K562 (cell line): ENCODE measurements around the gene IGSF21. TPM values are rescaled to one million over a fixed set of nuclear protein-coding genes. Genes with fewer than 3 reads are reported as not detected.

Source experiments
- ATAC-seq: fragments of 200-7000 bp; cut with Tn5 transposase; 3 replicates; pipeline ENCODE4 v1.9.1; 2020; ENCODE audit warnings: moderate library complexity
- BruUV-seq: library from RNA; stranded (reverse); fragments of 400-500 nt; replicated peaks from 2 replicates; lab custom pipeline; 2021; lab: Mats Ljungman, UMichigan
- CTCF ChIA-PET: fragments of 300-600 bp; formaldehyde crosslinking; extraction: SDS; loops from one replicate; lab custom pipeline; 2021; ENCODE audit warnings: low intra/inter-chr PET ratio; lab: Yijun Ruan, JAX
- POLR2A ChIA-PET: fragments of 300-600, 350-650 bp; sonication (Branson Sonifier 250); formaldehyde crosslinking; extraction: SDS; loops from one replicate; lab custom pipeline; 2021; ENCODE audit warnings: antibody characterized with exemption, inconsistent platforms; lab: Yijun Ruan, JAX
- DNase-seq, 4 experiments: peaks; one replicate each; pipeline versions ENCODE4 v3.0.0 to v3.0.0-alpha.2; 2011 to 2018; ENCODE audit warnings: low spot score in 3 of 4, mixed read lengths in 3 of 4; ENCODE audit errors: extremely low read depth in 1 of 4
- FAIRE-seq: peaks from 2 replicates; lab custom pipeline; 2011; peaks lifted over from hg19 to GRCh38; lab: Jason Lieb, UNC
- H2AFZ ChIP-seq: 2 replicates; pipeline ENCODE4 v1.6.0; 2011; ENCODE audit warnings: low read depth, low read length, control low read depth, inconsistent platforms
- H3K27ac ChIP-seq: fragments of 200-600 bp; 3 replicates; pipeline ENCODE4 v1.8.0; 2011; ENCODE audit warnings: low read depth, mild to moderate bottlenecking, control low read depth, inconsistent platforms, low read length, moderate library complexity, mixed read lengths; ENCODE audit errors: extremely low read depth
- H3K27me3 ChIP-seq, 2 experiments: fragments of 300-600 bp in 1 of 2; 2 replicates in 1 of 2; 3 replicates in 1 of 2; pipeline versions ENCODE4 v1.6.0 to v1.8.0; 2011; ENCODE audit warnings: inconsistent platforms in 2 of 2, low read length in 2 of 2, mild to moderate bottlenecking in 1 of 2, mixed read lengths in 1 of 2, moderate library complexity in 1 of 2; ENCODE audit not compliant: control insufficient read depth in 2 of 2, insufficient read depth in 2 of 2
- H3K36me3 ChIP-seq: fragments of 300-600 bp; 3 replicates; pipeline ENCODE4 v1.8.0; 2011; ENCODE audit warnings: mild to moderate bottlenecking, low read length, inconsistent platforms; ENCODE audit not compliant: control insufficient read depth, insufficient read depth
- H3K4me1 ChIP-seq, 2 experiments: fragments of 200-600 bp in 1 of 2; replicated peaks in 1 of 2; 2 replicates in 1 of 2; 3 replicates in 1 of 2; pipeline versions ENCODE4 v1.5.1 to v1.8.0; 2011; ENCODE audit warnings: inconsistent platforms in 2 of 2, low read length in 2 of 2, mild to moderate bottlenecking in 1 of 2, mixed read lengths in 1 of 2, moderate library complexity in 1 of 2; ENCODE audit not compliant: control insufficient read depth in 2 of 2, insufficient read depth in 2 of 2
- H3K4me2 ChIP-seq: 2 replicates; pipeline ENCODE4 v1.6.1; 2011; ENCODE audit warnings: low read length, control low read depth, inconsistent platforms, mixed read lengths; ENCODE audit not compliant: insufficient read depth
- H3K4me3 ChIP-seq: fragments of 200-600 bp; sonication (generic), shearing (Covaris generic); 2 replicates; pipeline ENCODE4 v1.5.1; 2016; ENCODE audit warnings: control low read depth, inconsistent platforms
- H3K79me2 ChIP-seq: fragments of 200-600 bp; 3 replicates; pipeline ENCODE4 v1.8.0; 2011; ENCODE audit warnings: low read length, inconsistent platforms; ENCODE audit not compliant: control insufficient read depth, insufficient read depth
- H3K9ac ChIP-seq, 2 experiments: 2 replicates each; pipeline versions ENCODE4 v1.6.0 to v1.6.1; 2011; ENCODE audit warnings: low read depth in 2 of 2, low read length in 2 of 2, control low read depth in 1 of 2, inconsistent platforms in 1 of 2, mild to moderate bottlenecking in 1 of 2, mixed read lengths in 1 of 2; ENCODE audit not compliant: insufficient read depth in 1 of 2
- H3K9me1 ChIP-seq: one replicate; pipeline ENCODE4 v1.6.0; 2011; ENCODE audit warnings: inconsistent platforms, mild to moderate bottlenecking, low read length, moderate library complexity; ENCODE audit not compliant: control insufficient read depth, insufficient read depth
- H3K9me3 ChIP-seq: replicated peaks from 2 replicates; pipeline ENCODE4 v1.5.1; 2011; ENCODE audit warnings: low read depth, low read length, inconsistent platforms; ENCODE audit not compliant: control insufficient read depth, insufficient read depth
- H4K20me1 ChIP-seq: replicated peaks from 2 replicates; pipeline ENCODE4 v1.6.1; 2011; ENCODE audit warnings: low read length, inconsistent platforms, mixed read lengths; ENCODE audit not compliant: control insufficient read depth, insufficient read depth
- ARHGAP35 ChIP-seq: fragments of 450-650 bp; IDR thresholded peaks from 2 replicates; pipeline ENCODE4 v1.6.1; 2018; ENCODE audit not compliant: partially characterized antibody
- BACH1 ChIP-seq: fragments of 200-800 bp; sonication (Bioruptor generic); IDR thresholded peaks from 2 replicates; pipeline ENCODE4 v1.6.1; 2016; ENCODE audit warnings: missing genetic modification characterization, missing compliant biosample characterization
- FOXK1 ChIP-seq: sonication (generic); formaldehyde crosslinking; IDR thresholded peaks from 2 replicates; pipeline ENCODE4 v1.8.0; 2022; ENCODE audit warnings: missing genetic modification reagents, mild to moderate bottlenecking, borderline replicate concordance
- NFXL1 ChIP-seq: fragments of 450-650 bp; formaldehyde crosslinking; IDR thresholded peaks from 2 replicates; pipeline ENCODE4 v1.4.0; 2021; ENCODE audit warnings: mild to moderate bottlenecking
- POLR3G ChIP-seq: IDR thresholded peaks from 2 replicates; pipeline ENCODE4 v1.6.1; 2011; ENCODE audit not compliant: insufficient read length, insufficient replicate concordance; ENCODE audit errors: extremely low read depth
- SMAD2 ChIP-seq: fragments of 150-350 bp; IDR thresholded peaks from 2 replicates; pipeline ENCODE4 v1.6.1; 2014; ENCODE audit warnings: low read depth, mild to moderate bottlenecking, low read length
- TBL1XR1 ChIP-seq, 2 experiments: IDR thresholded peaks; 2 replicates each; pipeline ENCODE4 v1.6.1; 2012; ENCODE audit warnings: improper control_type of control experiment in 2 of 2, low read length in 2 of 2, mild to moderate bottlenecking in 1 of 2
- WGBS: fragments of 100-300 bp; shearing (Covaris generic); methylation state at CpG from one replicate; pipeline ENCODE4 v1.1.6; 2016; ENCODE audit warnings: low coverage, mixed read lengths; ENCODE audit not compliant: insufficient coverage; ENCODE audit errors: missing lambda C conversion rate; 5-methylcytosine and 5-hydroxymethylcytosine counted together
- in situ Hi-C: fragments of 300-500 bp; cut with MboI; formaldehyde crosslinking; loops from 4 replicates; pipeline ENCODE4 v1.15.0; 2018; ENCODE audit warnings: inconsistent platforms, mixed read lengths
- intact Hi-C: fragments of 100-400 bp; cut with micrococcal nuclease; formaldehyde crosslinking; loops from 2 replicates; pipeline ENCODE4 v1.14.2; 2022
- polyA plus RNA-seq, 8 experiments: library from polyadenylated mRNA; depleted of rRNA in 4 of 8; stranded (reverse) in 5 of 8; unstranded in 3 of 8; fragments of >200 nt; fragmentation: Nextera tagmentation in 2 of 8; fragmentation: Illumina TruSeq in 1 of 8; extraction: Ambion mirVana in 2 of 8; extraction: Trizol in 1 of 8; gene quantifications; 2 replicates each; pipeline versions ENCODE4 v1.2.1 to v1.2.3, GENCODE V29; 2011 to 2014; ENCODE audit warnings: inconsistent platforms in 1 of 8, missing spikeins in 1 of 8
- total RNA-seq, 7 experiments: library from RNA; depleted of rRNA in 6 of 7; stranded (reverse); fragments of >200 nt in 6 of 7; fragmentation: Illumina TruSeq in 2 of 7; extraction: Trizol in 2 of 7; gene quantifications; 2 replicates each; pipeline versions ENCODE4 v1.2.1 to v1.2.3, GENCODE V29; 2011 to 2021; ENCODE audit warnings: low replicate concordance in 1 of 7
- TF ChIP-seq, protein P1 (sequence below): fragments of 200-800 bp; sonication (Bioruptor generic); IDR thresholded peaks from 2 replicates; pipeline ENCODE4 v1.6.1; 2016; ENCODE audit warnings: missing genetic modification characterization, missing compliant biosample characterization
- TF ChIP-seq, protein P2 (sequence below): fragments of 450-650 bp; formaldehyde crosslinking; IDR thresholded peaks from 2 replicates; pipeline ENCODE4 v1.4.0; 2020; ENCODE audit warnings: mild to moderate bottlenecking, moderate library complexity
- TF ChIP-seq, protein P3 (sequence below): fragments of 250-450 bp; sonication (Bioruptor Pico); IDR thresholded peaks from 2 replicates; pipeline ENCODE4 v1.5.1; 2021; ENCODE audit warnings: mild to moderate bottlenecking

Gene IGSF21
- total and polyA plus RNA-seq, 9 of the 15 experiments (the other 6 are each of a cell fraction or from before 2014, with no cell fraction given), result not detected

DNA sequence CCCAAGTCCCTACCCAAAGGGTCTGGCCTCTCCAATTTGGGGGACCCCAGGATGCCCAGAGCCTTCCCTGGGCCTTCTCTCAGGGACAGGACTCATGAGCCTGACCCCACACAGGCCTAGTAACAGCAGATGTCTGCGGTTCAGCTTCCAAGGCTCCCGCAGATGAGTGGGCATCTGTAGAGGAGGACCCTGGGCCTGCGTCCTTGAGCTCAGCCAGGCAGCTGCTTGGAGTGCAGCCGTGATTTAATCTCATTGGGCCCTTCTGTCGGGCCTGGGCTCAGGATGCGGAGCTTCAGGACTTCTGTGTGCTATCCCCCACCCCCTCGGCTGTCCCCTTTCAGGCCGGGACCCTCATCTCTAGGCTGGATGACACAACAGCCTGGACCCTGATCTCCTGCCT, 35.4 kb downstream of the IGSF21 start:
- DNase-seq (no peak), ATAC-seq (no peak), FAIRE-seq (no peak)
- Histone ChIP-seq H3K9me1 (no peaks in the 10 kb centered on the region), H3K36me3 (no peaks in the 10 kb centered on the region), H3K27me3 (peaks cover 2 to 39% of the 10 kb centered on the region in 2 experiments; a peak in 3 of 5 replicates), H3K79me2 (no peaks in the 10 kb centered on the region), H3K4me3 (no peak overlapping the region), H3K4me2 (no peak overlapping the region), H3K4me1 (no peaks in the 10 kb centered on the region), H3K9me3 (no peaks in the 10 kb centered on the region), H3K27ac (no peak overlapping the region), H2AFZ (no peak overlapping the region), H4K20me1 (peaks cover 9% of the 10 kb centered on the region), H3K9ac (no peak overlapping the region; a peak in 1 of 4 replicates)
- TF ChIP-seq ARHGAP35 (no peak), TBL1XR1 (IDR thresholded peaks at IDR 0.05; ENCODE audit: low read length in 2 of 2) (no peak), SMAD2 (no peak), NFXL1 (no peak), BACH1 (tag) (no peak), FOXK1 (CRISPR knock-in tag) (no peak), POLR3G (no peak)
- TF ChIP-seq, protein P1, sequence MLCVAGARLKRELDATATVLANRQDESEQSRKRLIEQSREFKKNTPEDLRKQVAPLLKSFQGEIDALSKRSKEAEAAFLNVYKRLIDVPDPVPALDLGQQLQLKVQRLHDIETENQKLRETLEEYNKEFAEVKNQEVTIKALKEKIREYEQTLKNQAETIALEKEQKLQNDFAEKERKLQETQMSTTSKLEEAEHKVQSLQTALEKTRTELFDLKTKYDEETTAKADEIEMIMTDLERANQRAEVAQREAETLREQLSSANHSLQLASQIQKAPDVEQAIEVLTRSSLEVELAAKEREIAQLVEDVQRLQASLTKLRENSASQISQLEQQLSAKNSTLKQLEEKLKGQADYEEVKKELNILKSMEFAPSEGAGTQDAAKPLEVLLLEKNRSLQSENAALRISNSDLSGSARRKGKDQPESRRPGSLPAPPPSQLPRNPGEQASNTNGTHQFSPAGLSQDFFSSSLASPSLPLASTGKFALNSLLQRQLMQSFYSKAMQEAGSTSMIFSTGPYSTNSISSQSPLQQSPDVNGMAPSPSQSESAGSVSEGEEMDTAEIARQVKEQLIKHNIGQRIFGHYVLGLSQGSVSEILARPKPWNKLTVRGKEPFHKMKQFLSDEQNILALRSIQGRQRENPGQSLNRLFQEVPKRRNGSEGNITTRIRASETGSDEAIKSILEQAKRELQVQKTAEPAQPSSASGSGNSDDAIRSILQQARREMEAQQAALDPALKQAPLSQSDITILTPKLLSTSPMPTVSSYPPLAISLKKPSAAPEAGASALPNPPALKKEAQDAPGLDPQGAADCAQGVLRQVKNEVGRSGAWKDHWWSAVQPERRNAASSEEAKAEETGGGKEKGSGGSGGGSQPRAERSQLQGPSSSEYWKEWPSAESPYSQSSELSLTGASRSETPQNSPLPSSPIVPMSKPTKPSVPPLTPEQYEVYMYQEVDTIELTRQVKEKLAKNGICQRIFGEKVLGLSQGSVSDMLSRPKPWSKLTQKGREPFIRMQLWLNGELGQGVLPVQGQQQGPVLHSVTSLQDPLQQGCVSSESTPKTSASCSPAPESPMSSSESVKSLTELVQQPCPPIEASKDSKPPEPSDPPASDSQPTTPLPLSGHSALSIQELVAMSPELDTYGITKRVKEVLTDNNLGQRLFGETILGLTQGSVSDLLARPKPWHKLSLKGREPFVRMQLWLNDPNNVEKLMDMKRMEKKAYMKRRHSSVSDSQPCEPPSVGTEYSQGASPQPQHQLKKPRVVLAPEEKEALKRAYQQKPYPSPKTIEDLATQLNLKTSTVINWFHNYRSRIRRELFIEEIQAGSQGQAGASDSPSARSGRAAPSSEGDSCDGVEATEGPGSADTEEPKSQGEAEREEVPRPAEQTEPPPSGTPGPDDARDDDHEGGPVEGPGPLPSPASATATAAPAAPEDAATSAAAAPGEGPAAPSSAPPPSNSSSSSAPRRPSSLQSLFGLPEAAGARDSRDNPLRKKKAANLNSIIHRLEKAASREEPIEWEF (CRISPR knock-in tag), result no peak
- TF ChIP-seq, protein P2, sequence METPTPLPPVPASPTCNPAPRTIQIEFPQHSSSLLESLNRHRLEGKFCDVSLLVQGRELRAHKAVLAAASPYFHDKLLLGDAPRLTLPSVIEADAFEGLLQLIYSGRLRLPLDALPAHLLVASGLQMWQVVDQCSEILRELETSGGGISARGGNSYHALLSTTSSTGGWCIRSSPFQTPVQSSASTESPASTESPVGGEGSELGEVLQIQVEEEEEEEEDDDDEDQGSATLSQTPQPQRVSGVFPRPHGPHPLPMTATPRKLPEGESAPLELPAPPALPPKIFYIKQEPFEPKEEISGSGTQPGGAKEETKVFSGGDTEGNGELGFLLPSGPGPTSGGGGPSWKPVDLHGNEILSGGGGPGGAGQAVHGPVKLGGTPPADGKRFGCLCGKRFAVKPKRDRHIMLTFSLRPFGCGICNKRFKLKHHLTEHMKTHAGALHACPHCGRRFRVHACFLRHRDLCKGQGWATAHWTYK (CRISPR knock-in tag), result no peak
- TF ChIP-seq, protein P3, sequence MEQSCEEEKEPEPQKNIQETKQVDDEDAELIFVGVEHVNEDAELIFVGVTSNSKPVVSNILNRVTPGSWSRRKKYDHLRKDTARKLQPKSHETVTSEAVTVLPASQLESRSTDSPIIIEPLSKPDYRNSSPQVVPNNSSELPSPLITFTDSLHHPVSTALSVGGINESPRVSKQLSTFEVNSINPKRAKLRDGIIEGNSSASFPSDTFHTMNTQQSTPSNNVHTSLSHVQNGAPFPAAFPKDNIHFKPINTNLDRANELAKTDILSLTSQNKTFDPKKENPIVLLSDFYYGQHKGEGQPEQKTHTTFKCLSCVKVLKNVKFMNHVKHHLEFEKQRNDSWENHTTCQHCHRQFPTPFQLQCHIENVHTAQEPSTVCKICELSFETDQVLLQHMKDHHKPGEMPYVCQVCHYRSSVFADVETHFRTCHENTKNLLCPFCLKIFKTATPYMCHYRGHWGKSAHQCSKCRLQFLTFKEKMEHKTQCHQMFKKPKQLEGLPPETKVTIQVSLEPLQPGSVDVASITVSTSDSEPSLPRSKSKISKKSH (CRISPR knock-in tag), result no peak
- ChIA-PET CTCF (no interaction called here), POLR2A (interaction anchor here (0.6 to 2.0 kb wide), 2 partner anchors 11 to 17 kb away, joined by 3 to 4 read pairs; no protein-coding TSS in a partner anchor)
- intact Hi-C loops (no loop called here), in situ Hi-C loops (no loop called here)
- BruUV-seq, result no TSS peak
- WGBS, result 2% methylated on average over 8 of the region's 8 CpGs
